ENCODE data around the gene PLTP.
"Not testable (repeated sequence)": the region's sequence is repeated elsewhere in the genome, so short reads cannot be mapped to it uniquely, and the experiment has no call there.

The PLTP gene

GRCh38 chr20:45933266-45934045 lies 21.5 kb upstream of the PLTP start (continued):
- TF ChIP-seq CTCF (tag by site-specific recombination; IDR thresholded peaks at IDR 0.05) (0 out of 2 replicates have a peak, but pooled peaks have one; percentile 42), IKZF3 (tag by site-specific recombination; IDR thresholded peaks at IDR 0.05) (0 out of 2 replicates have a peak, but pooled peaks have one; percentile 13), ZNF114 (tag by site-specific recombination; IDR thresholded peaks at IDR 0.05) (no peak), PRDM1 (tag by site-specific recombination; IDR thresholded peaks at IDR 0.05) (no peak), ZNF19 (tag by site-specific recombination; IDR thresholded peaks at IDR 0.05; ENCODE audit: low read depth) (no peak), ZNF211 (tag by site-specific recombination; IDR thresholded peaks at IDR 0.05; ENCODE audit: low read depth) (no peak), ZNF2 (tag by site-specific recombination; IDR thresholded peaks at IDR 0.05) (no peak), ZNF280C (tag by site-specific recombination; IDR thresholded peaks at IDR 0.05) (no peak), ZNF654 (tag by site-specific recombination; IDR thresholded peaks at IDR 0.05; ENCODE audit: low read depth) (0 out of 2 replicates have a peak, but pooled peaks have one; percentile 10), ZNF561 (tag by site-specific recombination; IDR thresholded peaks at IDR 0.05; ENCODE audit: borderline replicate concordance) (peak; percentile 61; the same call in 1 of the 2 replicates), ZNF223 (tag by site-specific recombination; IDR thresholded peaks at IDR 0.05) (no peak), ZNF37A (tag by site-specific recombination; IDR thresholded peaks at IDR 0.05) (no peak), ZFP3 (tag by site-specific recombination; IDR thresholded peaks at IDR 0.05; ENCODE audit: low read depth) (no peak), ZNF394 (tag by site-specific recombination; IDR thresholded peaks at IDR 0.05; ENCODE audit: borderline replicate concordance) (peak; percentile 30; the same call in 1 of the 2 replicates), TCF7L2 (IDR thresholded peaks at IDR 0.05; ENCODE audit: borderline replicate concordance, low read depth, low read length) (no peak), ZNF350 (tag by site-specific recombination; IDR thresholded peaks at IDR 0.05) (no peak), TRIM28 (IDR thresholded peaks at IDR 0.05; ENCODE audit: borderline replicate concordance, low read length) (no peak), HOXA7 (CRISPR knock-in tag; IDR thresholded peaks at IDR 0.05; ENCODE audit: borderline replicate concordance) (no peak)
- TF ChIP-seq, protein P1, sequence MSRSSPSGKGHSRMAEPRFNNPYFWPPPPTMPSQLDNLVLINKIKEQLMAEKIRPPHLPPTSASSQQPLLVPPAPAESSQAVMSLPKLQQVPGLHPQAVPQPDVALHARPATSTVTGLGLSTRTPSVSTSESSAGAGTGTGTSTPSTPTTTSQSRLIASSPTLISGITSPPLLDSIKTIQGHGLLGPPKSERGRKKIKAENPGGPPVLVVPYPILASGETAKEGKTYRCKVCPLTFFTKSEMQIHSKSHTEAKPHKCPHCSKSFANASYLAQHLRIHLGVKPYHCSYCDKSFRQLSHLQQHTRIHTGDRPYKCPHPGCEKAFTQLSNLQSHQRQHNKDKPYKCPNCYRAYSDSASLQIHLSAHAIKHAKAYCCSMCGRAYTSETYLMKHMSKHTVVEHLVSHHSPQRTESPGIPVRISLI (tag by site-specific recombination; IDR thresholded peaks at IDR 0.05), result no peak
- TF ChIP-seq, protein P2, sequence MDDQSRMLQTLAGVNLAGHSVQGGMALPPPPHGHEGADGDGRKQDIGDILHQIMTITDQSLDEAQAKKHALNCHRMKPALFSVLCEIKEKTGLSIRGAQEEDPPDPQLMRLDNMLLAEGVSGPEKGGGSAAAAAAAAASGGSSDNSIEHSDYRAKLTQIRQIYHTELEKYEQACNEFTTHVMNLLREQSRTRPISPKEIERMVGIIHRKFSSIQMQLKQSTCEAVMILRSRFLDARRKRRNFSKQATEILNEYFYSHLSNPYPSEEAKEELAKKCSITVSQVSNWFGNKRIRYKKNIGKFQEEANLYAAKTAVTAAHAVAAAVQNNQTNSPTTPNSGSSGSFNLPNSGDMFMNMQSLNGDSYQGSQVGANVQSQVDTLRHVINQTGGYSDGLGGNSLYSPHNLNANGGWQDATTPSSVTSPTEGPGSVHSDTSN (CRISPR knock-in tag; IDR thresholded peaks at IDR 0.05), result no peak
- TF ChIP-seq, protein P3, sequence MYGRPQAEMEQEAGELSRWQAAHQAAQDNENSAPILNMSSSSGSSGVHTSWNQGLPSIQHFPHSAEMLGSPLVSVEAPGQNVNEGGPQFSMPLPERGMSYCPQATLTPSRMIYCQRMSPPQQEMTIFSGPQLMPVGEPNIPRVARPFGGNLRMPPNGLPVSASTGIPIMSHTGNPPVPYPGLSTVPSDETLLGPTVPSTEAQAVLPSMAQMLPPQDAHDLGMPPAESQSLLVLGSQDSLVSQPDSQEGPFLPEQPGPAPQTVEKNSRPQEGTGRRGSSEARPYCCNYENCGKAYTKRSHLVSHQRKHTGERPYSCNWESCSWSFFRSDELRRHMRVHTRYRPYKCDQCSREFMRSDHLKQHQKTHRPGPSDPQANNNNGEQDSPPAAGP (tag by site-specific recombination; IDR thresholded peaks at IDR 0.05), result no peak
- TF ChIP-seq, protein P4, sequence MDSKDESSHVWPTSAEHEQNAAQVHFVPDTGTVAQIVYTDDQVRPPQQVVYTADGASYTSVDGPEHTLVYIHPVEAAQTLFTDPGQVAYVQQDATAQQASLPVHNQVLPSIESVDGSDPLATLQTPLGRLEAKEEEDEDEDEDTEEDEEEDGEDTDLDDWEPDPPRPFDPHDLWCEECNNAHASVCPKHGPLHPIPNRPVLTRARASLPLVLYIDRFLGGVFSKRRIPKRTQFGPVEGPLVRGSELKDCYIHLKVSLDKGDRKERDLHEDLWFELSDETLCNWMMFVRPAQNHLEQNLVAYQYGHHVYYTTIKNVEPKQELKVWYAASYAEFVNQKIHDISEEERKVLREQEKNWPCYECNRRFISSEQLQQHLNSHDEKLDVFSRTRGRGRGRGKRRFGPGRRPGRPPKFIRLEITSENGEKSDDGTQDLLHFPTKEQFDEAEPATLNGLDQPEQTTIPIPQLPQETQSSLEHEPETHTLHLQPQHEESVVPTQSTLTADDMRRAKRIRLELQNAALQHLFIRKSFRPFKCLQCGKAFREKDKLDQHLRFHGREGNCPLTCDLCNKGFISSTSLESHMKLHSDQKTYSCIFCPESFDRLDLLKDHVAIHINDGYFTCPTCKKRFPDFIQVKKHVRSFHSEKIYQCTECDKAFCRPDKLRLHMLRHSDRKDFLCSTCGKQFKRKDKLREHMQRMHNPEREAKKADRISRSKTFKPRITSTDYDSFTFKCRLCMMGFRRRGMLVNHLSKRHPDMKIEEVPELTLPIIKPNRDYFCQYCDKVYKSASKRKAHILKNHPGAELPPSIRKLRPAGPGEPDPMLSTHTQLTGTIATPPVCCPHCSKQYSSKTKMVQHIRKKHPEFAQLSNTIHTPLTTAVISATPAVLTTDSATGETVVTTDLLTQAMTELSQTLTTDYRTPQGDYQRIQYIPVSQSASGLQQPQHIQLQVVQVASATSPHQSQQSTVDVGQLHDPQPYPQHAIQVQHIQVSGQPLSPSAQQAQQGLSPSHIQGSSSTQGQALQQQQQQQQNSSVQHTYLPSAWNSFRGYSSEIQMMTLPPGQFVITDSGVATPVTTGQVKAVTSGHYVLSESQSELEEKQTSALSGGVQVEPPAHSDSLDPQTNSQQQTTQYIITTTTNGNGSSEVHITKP (tag by site-specific recombination; IDR thresholded peaks at IDR 0.05), result peak; percentile 76

DNA sequence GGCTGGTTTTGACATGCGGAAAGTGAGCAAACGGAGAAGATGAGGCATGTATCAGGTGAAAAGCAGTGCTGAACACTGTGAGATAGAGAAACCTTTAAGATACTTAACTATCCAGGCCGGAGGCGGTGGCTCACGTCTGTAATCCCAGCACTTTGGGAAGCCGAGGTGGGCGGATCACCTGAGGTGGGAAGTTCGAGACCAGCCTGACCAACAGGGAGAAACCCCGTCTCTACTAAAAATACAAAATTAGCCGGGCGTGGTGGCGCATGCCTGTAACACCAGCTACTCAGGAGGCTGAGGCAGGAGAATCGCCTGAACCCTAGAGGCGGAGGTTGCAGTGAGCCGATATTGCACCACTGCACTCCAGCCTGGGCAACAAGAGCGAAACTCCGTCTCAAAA lies 19.7 kb upstream of the PLTP start:
- POLR2A ChIA-PET; H3K4me1 ChIP-seq (ENCODE audit: control insufficient read depth, insufficient read depth, low read length); H3K4me3 ChIP-seq (ENCODE audit: low read depth, low read length); H3K27ac ChIP-seq (ENCODE audit: extremely low read depth, low read depth, low read length); H3K36me3 ChIP-seq (ENCODE audit: control insufficient read depth in 2 of 2, insufficient read depth in 1 of 2, low read length in 2 of 2); H3K9me3 ChIP-seq (ENCODE audit: control insufficient read depth, insufficient read depth, low read depth, low read length): not testable (repeated sequence)
- CTCF ChIA-PET, result interaction anchor here (0.7 kb wide), 1 partner anchor 40 kb away, joined by 3 read pairs; no protein-coding TSS in a partner anchor
